Measurements from ENCODE around the gene PAX8.
"Not testable (repeated sequence)": the region's sequence is repeated elsewhere in the genome, so short reads cannot be mapped to it uniquely, and the experiment has no call there.

DNA sequence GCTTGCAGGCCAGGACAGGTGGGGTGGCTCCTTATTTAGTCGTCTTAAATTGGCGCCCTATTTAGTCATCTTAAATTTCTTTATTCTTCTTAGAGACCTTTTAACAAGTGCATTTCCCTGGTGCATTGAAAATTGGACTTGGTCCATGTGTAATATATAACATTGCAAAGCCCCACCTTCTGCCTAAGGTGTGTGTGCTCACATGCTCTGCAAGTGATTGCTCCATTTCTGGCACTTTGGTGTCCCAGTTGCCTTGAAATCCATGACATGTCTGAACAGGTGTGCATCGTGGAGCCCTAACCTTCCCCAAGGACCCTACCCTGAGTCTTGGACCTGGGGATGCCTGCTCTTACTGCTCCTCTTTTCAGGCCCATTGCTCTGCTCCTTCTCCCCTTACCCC is 35.5 kb upstream of the PAX8 start:
- TF ChIP-seq, protein P1, sequence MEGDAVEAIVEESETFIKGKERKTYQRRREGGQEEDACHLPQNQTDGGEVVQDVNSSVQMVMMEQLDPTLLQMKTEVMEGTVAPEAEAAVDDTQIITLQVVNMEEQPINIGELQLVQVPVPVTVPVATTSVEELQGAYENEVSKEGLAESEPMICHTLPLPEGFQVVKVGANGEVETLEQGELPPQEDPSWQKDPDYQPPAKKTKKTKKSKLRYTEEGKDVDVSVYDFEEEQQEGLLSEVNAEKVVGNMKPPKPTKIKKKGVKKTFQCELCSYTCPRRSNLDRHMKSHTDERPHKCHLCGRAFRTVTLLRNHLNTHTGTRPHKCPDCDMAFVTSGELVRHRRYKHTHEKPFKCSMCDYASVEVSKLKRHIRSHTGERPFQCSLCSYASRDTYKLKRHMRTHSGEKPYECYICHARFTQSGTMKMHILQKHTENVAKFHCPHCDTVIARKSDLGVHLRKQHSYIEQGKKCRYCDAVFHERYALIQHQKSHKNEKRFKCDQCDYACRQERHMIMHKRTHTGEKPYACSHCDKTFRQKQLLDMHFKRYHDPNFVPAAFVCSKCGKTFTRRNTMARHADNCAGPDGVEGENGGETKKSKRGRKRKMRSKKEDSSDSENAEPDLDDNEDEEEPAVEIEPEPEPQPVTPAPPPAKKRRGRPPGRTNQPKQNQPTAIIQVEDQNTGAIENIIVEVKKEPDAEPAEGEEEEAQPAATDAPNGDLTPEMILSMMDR (IDR thresholded peaks at IDR 0.05) = not testable (repeated sequence)
- not testable (repeated sequence) for TF ChIP-seq EZH2 (IDR thresholded peaks at IDR 0.05; ENCODE audit: borderline replicate concordance, insufficient read depth, low read depth, low read length, poor library complexity, severe bottlenecking)
